Measurements from ENCODE around the gene USP32.

USP32 gene

GRCh38 chr17:60137731-60138130 lies 254.2 kb downstream of the USP32 start:
- TF ChIP-seq CTCF (IDR thresholded peaks at IDR 0.05; ENCODE audit: insufficient read depth, low read depth, low read length, missing control alignments) = no peak
- no peak overlapping the region for H3K4me3 ChIP-seq (ENCODE audit: low read length)
- DNase-seq (ENCODE audit: low read depth) = no peak

- no peak for DNase-seq (ENCODE audit: low read depth)
- no peak for TF ChIP-seq CTCF (IDR thresholded peaks at IDR 0.05; ENCODE audit: insufficient read depth, low read depth, low read length, missing control alignments)
- peak overlapping the region; percentile 74 for H3K4me3 ChIP-seq (ENCODE audit: low read length)
These were observed 255.8 kb downstream of the USP32 start for GRCh38 chr17:60135951-60136666.

- peak overlapping the region; percentile 74 for H3K4me3 ChIP-seq (ENCODE audit: low read length)
- peak; percentile 95 for DNase-seq (ENCODE audit: low read depth)
These were observed 256.6 kb downstream of the USP32 start for GRCh38 chr17:60135151-60135950.

GRCh38 chr17:60134396-60135150 lies 257.4 kb downstream of the USP32 start:
- peak overlapping the region; percentile 74 for H3K4me3 ChIP-seq (ENCODE audit: low read length)
- peak; percentile 27 for DNase-seq (ENCODE audit: low read depth)
- no peak for TF ChIP-seq CTCF (IDR thresholded peaks at IDR 0.05; ENCODE audit: insufficient read depth, low read depth, low read length, missing control alignments)

More at GRCh38 chr17:60135151-60135950, 256.6 kb downstream of the USP32 start:
- TF ChIP-seq CTCF (IDR thresholded peaks at IDR 0.05; ENCODE audit: insufficient read depth, low read depth, low read length, missing control alignments) = no peak

GRCh38 chr17:60130466-60130865 lies 261.5 kb downstream of the USP32 start:
- no peak for DNase-seq (ENCODE audit: low read depth)
- TF ChIP-seq CTCF (IDR thresholded peaks at IDR 0.05; ENCODE audit: insufficient read depth, low read depth, low read length, missing control alignments) = no peak
- no peak overlapping the region for H3K4me3 ChIP-seq (ENCODE audit: low read length)

- no peak for DNase-seq (ENCODE audit: low read depth)
- TF ChIP-seq CTCF (IDR thresholded peaks at IDR 0.05; ENCODE audit: insufficient read depth, low read depth, low read length, missing control alignments) = no peak
These were observed 262.8 kb downstream of the USP32 start for GRCh38 chr17:60129164-60129563.

More at GRCh38 chr17:60129164-60129563, 262.8 kb downstream of the USP32 start:
- H3K4me3 ChIP-seq (ENCODE audit: low read length) = no peak overlapping the region
